AG09309 (cell line): ENCODE measurements around the gene KLHDC4.

Experiments used
- DNase-seq: peaks from one replicate; pipeline ENCODE4 v3.0.0-alpha.2; 2010; ENCODE audit warnings: low read depth
- H3K4me3 ChIP-seq: 2 replicates; pipeline ENCODE4 v1.5.1; 2011; ENCODE audit warnings: mild to moderate bottlenecking, low read depth, low read length, moderate library complexity; ENCODE audit not compliant: control insufficient read depth
- CTCF ChIP-seq: IDR thresholded peaks from 2 replicates; pipeline ENCODE4 v1.5.1; 2011; ENCODE audit warnings: mild to moderate bottlenecking, low read depth, low read length, inconsistent platforms; ENCODE audit not compliant: insufficient read depth, control insufficient read depth; ENCODE audit errors: missing control alignments

The KLHDC4 gene

GRCh38 chr16:87713451-87714229 lies 52.1 kb downstream of the KLHDC4 start:
- no peak for TF ChIP-seq CTCF
- no peak for DNase-seq
- no peak overlapping the region for H3K4me3 ChIP-seq

- TF ChIP-seq CTCF, result no peak
- H3K4me3 ChIP-seq, result no peak overlapping the region
- no peak for DNase-seq
Measured at GRCh38 chr16:87712184-87712762, 53.5 kb downstream of the KLHDC4 start.

- DNase-seq, result no peak
Measured at GRCh38 chr16:87710887-87711286, 54.9 kb downstream of the KLHDC4 start.

GRCh38 chr16:87709677-87710076 lies 56.1 kb downstream of the KLHDC4 start:
- no peak overlapping the region for H3K4me3 ChIP-seq
- no peak for DNase-seq
- TF ChIP-seq CTCF, result no peak

More at GRCh38 chr16:87710887-87711286, 54.9 kb downstream of the KLHDC4 start:
- no peak overlapping the region for H3K4me3 ChIP-seq
- TF ChIP-seq CTCF, result no peak

- H3K4me3 ChIP-seq, result no peak overlapping the region
- no peak for DNase-seq
- TF ChIP-seq CTCF, result no peak
Measured at GRCh38 chr16:87708881-87709638, 56.7 kb downstream of the KLHDC4 start.

GRCh38 chr16:87707714-87708580 lies 57.8 kb downstream of the KLHDC4 start:
- no peak for DNase-seq
- no peak for TF ChIP-seq CTCF
- H3K4me3 ChIP-seq, result no peak overlapping the region
